Measurements from ENCODE around the gene ACADM.
A peak's percentile ranks its signal among the peaks of the same experiment; 100 is the strongest.
"Not testable (repeated sequence)": the region's sequence is repeated elsewhere in the genome, so short reads cannot be mapped to it uniquely, and the experiment has no call there.

The ACADM gene

DNA sequence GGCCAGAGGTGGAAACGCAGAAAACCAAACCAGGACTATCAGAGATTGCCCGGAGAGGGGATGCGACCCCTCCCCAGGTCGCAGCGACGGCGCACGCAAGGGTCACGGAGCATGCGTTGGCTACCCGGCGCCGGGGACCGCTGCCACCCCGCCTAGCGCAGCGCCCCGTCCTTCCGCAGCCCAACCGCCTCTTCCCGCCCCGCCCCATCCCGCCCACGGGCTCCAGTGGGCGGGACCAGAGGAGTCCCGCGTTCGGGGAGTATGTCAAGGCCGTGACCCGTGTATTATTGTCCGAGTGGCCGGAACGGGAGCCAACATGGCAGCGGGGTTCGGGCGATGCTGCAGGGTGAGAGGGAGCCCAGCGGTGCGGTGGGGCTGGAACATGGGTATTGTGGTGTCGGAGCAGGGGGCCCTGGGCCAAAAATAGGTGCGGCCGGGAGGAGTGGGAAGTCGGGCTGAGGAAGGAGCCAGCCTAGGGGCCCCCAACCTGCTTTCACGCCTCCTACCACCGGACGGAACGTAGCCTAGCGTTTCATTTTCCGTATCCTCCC, at the start of gene ACADM:
Gene ACADM (plus strand): TSS at position 238 of the 551 bp plus-strand sequence. CDS start 79 bp downstream, at position 317.
- DNase-seq (ENCODE audit: low read depth in 2 of 2) = peak; percentile 84 to 87
- peak within 1 kb of the TSS; percentile 74 to 86 for H3K4me3 ChIP-seq (replicated peaks in 1 of 2; ENCODE audit: low read depth in 2 of 2, low read length in 2 of 2)
- no peak for TF ChIP-seq CTCF (IDR thresholded peaks at IDR 0.05; ENCODE audit: low read depth, low read length)

- DNase-seq (ENCODE audit: low read depth in 2 of 2) = no peak
- TF ChIP-seq CTCF (IDR thresholded peaks at IDR 0.05; ENCODE audit: low read depth, low read length) = no peak
- no peak overlapping the region for H3K4me3 ChIP-seq (replicated peaks in 1 of 2; ENCODE audit: low read depth in 2 of 2, low read length in 2 of 2)
Measured at GRCh38 chr1:75677443-75677842, 47.1 kb upstream of the ACADM start.

- not testable (repeated sequence) for H3K4me3 ChIP-seq (replicated peaks in 1 of 2; ENCODE audit: low read depth in 2 of 2, low read length in 2 of 2); DNase-seq (ENCODE audit: low read depth in 2 of 2)
Measured at GRCh38 chr1:75677964-75678363, 46.5 kb upstream of the ACADM start.

DNA sequence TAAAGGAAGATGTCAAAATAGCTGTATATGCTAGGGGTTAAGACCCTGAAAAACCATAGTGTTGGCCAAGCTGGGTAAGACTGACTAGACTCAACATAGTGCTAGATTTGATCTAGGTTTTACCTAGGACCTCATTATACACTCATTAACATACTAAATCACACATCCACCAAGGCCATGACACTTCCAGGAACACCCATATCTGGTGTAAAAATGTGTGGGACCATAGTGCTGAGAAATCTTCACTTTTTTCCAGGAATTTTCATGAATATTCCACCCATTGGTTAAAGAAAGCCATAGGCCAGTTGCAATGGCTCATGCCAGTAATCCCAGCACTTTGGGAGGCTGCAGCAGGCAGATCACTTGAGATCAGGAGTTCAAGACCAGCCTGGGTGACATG, 34.0 kb upstream of the ACADM start:
- no peak for TF ChIP-seq CTCF (IDR thresholded peaks at IDR 0.05; ENCODE audit: low read depth, low read length)
- no peak for DNase-seq (ENCODE audit: low read depth in 2 of 2)
- no peak overlapping the region for H3K4me3 ChIP-seq (replicated peaks in 1 of 2; ENCODE audit: low read depth in 2 of 2, low read length in 2 of 2)

DNA sequence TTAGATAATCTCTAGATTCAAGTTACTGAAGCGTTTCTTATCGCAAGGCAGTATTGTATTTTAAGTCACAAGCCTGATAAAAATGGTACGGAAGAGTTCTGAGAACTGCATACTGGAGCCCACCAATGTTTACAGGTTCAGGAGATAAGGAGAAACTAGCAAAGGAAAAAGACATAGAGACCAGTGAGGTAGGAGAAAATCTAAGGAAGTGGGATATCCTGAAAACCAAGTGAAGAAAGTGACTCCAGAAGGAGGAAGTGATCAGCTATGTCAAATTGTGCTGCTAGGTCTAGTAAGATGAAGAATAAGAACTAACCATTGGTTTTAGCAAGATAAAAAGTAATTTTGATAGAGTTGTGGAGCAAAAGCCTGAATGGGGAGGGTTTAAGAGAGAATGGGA, 31.0 kb upstream of the ACADM start:
- DNase-seq (ENCODE audit: low read depth in 2 of 2) = no peak
- no peak overlapping the region for H3K4me3 ChIP-seq (replicated peaks in 1 of 2; ENCODE audit: low read depth in 2 of 2, low read length in 2 of 2)
- no peak for TF ChIP-seq CTCF (IDR thresholded peaks at IDR 0.05; ENCODE audit: low read depth, low read length)

GRCh38 chr1:75696000-75696399, 28.5 kb upstream of the ACADM start:
- no peak for TF ChIP-seq CTCF (IDR thresholded peaks at IDR 0.05; ENCODE audit: low read depth, low read length)
- no peak overlapping the region for H3K4me3 ChIP-seq (replicated peaks in 1 of 2; ENCODE audit: low read depth in 2 of 2, low read length in 2 of 2)
- DNase-seq (ENCODE audit: low read depth in 2 of 2) = no peak

GRCh38 chr1:75707191-75707590, 17.3 kb upstream of the ACADM start:
- no peak overlapping the region for H3K4me3 ChIP-seq (replicated peaks in 1 of 2; ENCODE audit: low read depth in 2 of 2, low read length in 2 of 2)
- TF ChIP-seq CTCF (IDR thresholded peaks at IDR 0.05; ENCODE audit: low read depth, low read length) = no peak
- DNase-seq (ENCODE audit: low read depth in 2 of 2) = no peak

Measured in cardiac fibroblast (primary cell).